Measurements from ENCODE around the gene LPAR6. TPM values are rescaled to one million over a fixed set of nuclear protein-coding genes. Genes with fewer than 3 reads are reported as not detected.

LPAR6 gene
- total and polyA plus RNA-seq, 2 of the 4 experiments (the other 2 are of a cell fraction): 1.4 to 2.0 TPM

GRCh38 chr13:48393030-48393697, 19.7 kb downstream of the LPAR6 start:
- intact Hi-C loops (cut with micrococcal nuclease): no loop called here

More at GRCh38 chr13:48393030-48393697, 19.7 kb downstream of the LPAR6 start:
- no peak overlapping the region for H2BK20ac ChIP-seq (ENCODE audit: low read depth, low read length)
- H3K79me1 ChIP-seq (ENCODE audit: low read depth in 1 of 2, low read length in 2 of 2): peaks cover 0 to 9% of the 10 kb centered on the region in 2 experiments; a peak in 2 of 4 replicates
- H3K4me3 ChIP-seq (ENCODE audit: insufficient read depth, low read depth, low read length): no peak overlapping the region
- no peak overlapping the region for H3K18ac ChIP-seq (ENCODE audit: low read depth, low read length)
- no peak overlapping the region for H3K56ac ChIP-seq (ENCODE audit: extremely low read depth, insufficient read depth, low read length)
- peaks cover 2% of the 10 kb centered on the region; the same call in 1 of the 2 replicates for H3K9me3 ChIP-seq (ENCODE audit: control insufficient read depth, insufficient read depth, low read length)
- H2BK15ac ChIP-seq (ENCODE audit: low read depth, low read length): no peak overlapping the region
- in situ Hi-C loops (cut with MboI; ENCODE audit: low sequenced_read_pairs): no loop called here
- DNase-seq (no peak), ATAC-seq (ENCODE audit: low read depth) (peak; percentile 44)
- no peak overlapping the region for H2BK5ac ChIP-seq (ENCODE audit: low read depth, low read length, poor library complexity, severe bottlenecking)
- H4K8ac ChIP-seq (ENCODE audit: low read depth in 2 of 2, low read length in 2 of 2): no peak overlapping the region
- peaks cover 4% of the 10 kb centered on the region; the same call in 1 of the 2 replicates for H3K36me3 ChIP-seq (ENCODE audit: control insufficient read depth, insufficient read depth, low read length)
- no peak overlapping the region for H3K4ac ChIP-seq (ENCODE audit: low read depth, low read length)
- no peak overlapping the region for H3K4me2 ChIP-seq (ENCODE audit: low read depth, low read length)
- no peak overlapping the region for H2AFZ ChIP-seq (replicated peaks; ENCODE audit: low read length, poor library complexity)
- H2AK5ac ChIP-seq (ENCODE audit: low read depth, low read length): no peak overlapping the region
- no peak overlapping the region for H2AK9ac ChIP-seq (replicated peaks; ENCODE audit: low read depth, low read length, poor library complexity)
- dilution Hi-C loops (cut with HindIII; ENCODE audit: low sequenced_read_pairs, unreplicated experiment): no loop called here
- H4K91ac ChIP-seq (ENCODE audit: insufficient read depth, low read depth, low read length): no peak overlapping the region
- H4K5ac ChIP-seq (ENCODE audit: low read depth, low read length): no peak overlapping the region
- POLR2A ChIA-PET (ENCODE audit: unreplicated experiment): no interaction called here
- no peaks in the 10 kb centered on the region for H3K27me3 ChIP-seq (ENCODE audit: control insufficient read depth, insufficient read depth, low read length)
- H3K27ac ChIP-seq (ENCODE audit: insufficient read depth, low read length): no peak overlapping the region
- CTCF ChIA-PET: interaction anchor here (0.7 kb wide), 1 partner anchor 11 kb away, joined by 3 read pairs; no protein-coding TSS in a partner anchor
- peaks cover 1% of the 10 kb centered on the region; the same call in 1 of the 2 replicates for H3K4me1 ChIP-seq (ENCODE audit: control insufficient read depth, insufficient read depth, low read length)
- WGBS, 2 experiments (ENCODE audit: extremely low coverage in 2 of 2, insufficient read length in 1 of 2): no CpG with 5 or more reads among the region's 3 CpGs
- no peak for TF ChIP-seq MAZ (IDR thresholded peaks at IDR 0.05; ENCODE audit: borderline replicate concordance, low read depth, low read length)
- no peak for TF ChIP-seq FOS (IDR thresholded peaks at IDR 0.05; ENCODE audit: low read depth, low read length)
- H3K9ac ChIP-seq (ENCODE audit: low read depth, low read length): no peak overlapping the region
- no TSS peak for BruUV-seq (replicated peaks)
- no peak overlapping the region for H2BK120ac ChIP-seq (ENCODE audit: low read depth, low read length)
- no peaks in the 10 kb centered on the region for H3K9me1 ChIP-seq (ENCODE audit: insufficient read depth, low read length)
- H3K23ac ChIP-seq (ENCODE audit: low read depth, low read length): no peak overlapping the region
- H3K14ac ChIP-seq (replicated peaks; ENCODE audit: low read depth, low read length): no peak overlapping the region
- H4K20me1 ChIP-seq (ENCODE audit: insufficient read depth, low read length): no peaks in the 10 kb centered on the region

Measured in IMR-90 (cell line).